RWPE2 (cell line): ENCODE data around the gene GOSR1.
"Not testable (repeated sequence)": the region's sequence is repeated elsewhere in the genome, so short reads cannot be mapped to it uniquely, and the experiment has no call there.

Experiments
- ATAC-seq: fragments of 200-7000 bp; cut with Tn5 transposase; 3 replicates; pipeline ENCODE4 v1.9.1; 2021; ENCODE audit warnings: low read depth
- DNase-seq: peaks from one replicate; pipeline ENCODE4 v3.0.0-alpha.2; 2020; ENCODE audit warnings: low spot score
- H3K27ac ChIP-seq: fragments of 450-650 bp; 2 replicates; pipeline ENCODE4 v1.5.1; 2017; ENCODE audit warnings: mild to moderate bottlenecking; ENCODE audit not compliant: poor library complexity, severe bottlenecking
- H3K27me3 ChIP-seq: fragments of 250-450 bp; sonication (Bioruptor Pico); 2 replicates; pipeline ENCODE4 v1.5.1; 2021; ENCODE audit warnings: mild to moderate bottlenecking, moderate library complexity; ENCODE audit not compliant: insufficient read depth, poor library complexity, severe bottlenecking
- H3K36me3 ChIP-seq: fragments of 250-450 bp; sonication (Bioruptor Pico); 2 replicates; pipeline ENCODE4 v1.5.1; 2020; ENCODE audit warnings: low read depth, mild to moderate bottlenecking, moderate library complexity
- H3K4me1 ChIP-seq: fragments of 250-450 bp; sonication (Bioruptor Pico); 2 replicates; pipeline ENCODE4 v1.5.1; 2021; ENCODE audit warnings: mild to moderate bottlenecking, moderate library complexity; ENCODE audit not compliant: insufficient read depth, poor library complexity, severe bottlenecking
- H3K4me3 ChIP-seq: fragments of 250-450 bp; sonication (Bioruptor Pico); 2 replicates; pipeline ENCODE4 v1.5.1; 2021; ENCODE audit warnings: mild to moderate bottlenecking, moderate library complexity; ENCODE audit not compliant: severe bottlenecking
- H3K9me3 ChIP-seq: fragments of 250-450 bp; sonication (Bioruptor Pico); 2 replicates; pipeline ENCODE4 v1.5.1; 2021; ENCODE audit warnings: mild to moderate bottlenecking, moderate library complexity; ENCODE audit not compliant: severe bottlenecking
- TF ChIP-seq, protein P1 (sequence below): fragments of 450-650 bp; IDR thresholded peaks from one replicate; pipeline ENCODE4 v1.5.1; 2017; ENCODE audit warnings: mild to moderate bottlenecking, moderate library complexity; ENCODE audit not compliant: poor library complexity, severe bottlenecking

GOSR1 gene

DNA sequence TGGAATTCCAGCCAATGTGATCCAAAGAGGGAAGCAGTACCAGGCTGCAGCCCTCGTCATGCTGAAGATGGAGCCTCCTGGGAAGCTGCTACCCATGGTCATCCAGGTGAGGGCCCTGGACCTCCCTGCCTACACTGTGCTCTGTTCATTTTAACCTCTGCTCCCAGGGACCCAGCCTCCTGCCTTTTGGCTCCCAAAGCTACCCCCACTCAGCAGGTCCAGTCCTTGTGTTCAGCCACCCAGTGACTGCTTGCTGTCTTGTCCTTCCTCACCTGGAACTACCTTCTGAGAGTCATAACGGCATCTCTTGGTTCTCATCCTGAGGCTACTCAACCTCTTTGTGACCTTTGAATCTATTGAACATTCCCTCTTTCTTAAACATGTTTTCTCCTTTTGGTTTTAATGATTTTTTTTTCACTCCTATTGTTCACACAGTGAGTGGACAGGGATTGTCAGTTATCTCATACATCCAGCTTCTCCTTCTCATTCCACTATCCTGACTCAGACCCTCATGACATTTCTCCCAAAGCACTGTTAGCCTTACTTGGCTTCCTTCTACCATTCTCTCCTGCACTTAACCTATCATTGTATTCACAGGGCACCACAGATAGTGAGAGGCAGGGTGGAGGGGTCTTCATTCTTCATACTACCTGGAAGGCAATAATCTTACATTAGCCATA, 53.3 kb downstream of the GOSR1 start:
- DNase-seq (no peak), ATAC-seq (no peak)
- TF ChIP-seq, protein P1, sequence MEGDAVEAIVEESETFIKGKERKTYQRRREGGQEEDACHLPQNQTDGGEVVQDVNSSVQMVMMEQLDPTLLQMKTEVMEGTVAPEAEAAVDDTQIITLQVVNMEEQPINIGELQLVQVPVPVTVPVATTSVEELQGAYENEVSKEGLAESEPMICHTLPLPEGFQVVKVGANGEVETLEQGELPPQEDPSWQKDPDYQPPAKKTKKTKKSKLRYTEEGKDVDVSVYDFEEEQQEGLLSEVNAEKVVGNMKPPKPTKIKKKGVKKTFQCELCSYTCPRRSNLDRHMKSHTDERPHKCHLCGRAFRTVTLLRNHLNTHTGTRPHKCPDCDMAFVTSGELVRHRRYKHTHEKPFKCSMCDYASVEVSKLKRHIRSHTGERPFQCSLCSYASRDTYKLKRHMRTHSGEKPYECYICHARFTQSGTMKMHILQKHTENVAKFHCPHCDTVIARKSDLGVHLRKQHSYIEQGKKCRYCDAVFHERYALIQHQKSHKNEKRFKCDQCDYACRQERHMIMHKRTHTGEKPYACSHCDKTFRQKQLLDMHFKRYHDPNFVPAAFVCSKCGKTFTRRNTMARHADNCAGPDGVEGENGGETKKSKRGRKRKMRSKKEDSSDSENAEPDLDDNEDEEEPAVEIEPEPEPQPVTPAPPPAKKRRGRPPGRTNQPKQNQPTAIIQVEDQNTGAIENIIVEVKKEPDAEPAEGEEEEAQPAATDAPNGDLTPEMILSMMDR = no peak
- Histone ChIP-seq H3K4me3 (no peak overlapping the region), H3K27ac (no peak overlapping the region), H3K4me1 (no peaks in the 10 kb centered on the region), H3K27me3 (no peaks in the 10 kb centered on the region), H3K36me3 (no peaks in the 10 kb centered on the region), H3K9me3 (no peaks in the 10 kb centered on the region)

DNA sequence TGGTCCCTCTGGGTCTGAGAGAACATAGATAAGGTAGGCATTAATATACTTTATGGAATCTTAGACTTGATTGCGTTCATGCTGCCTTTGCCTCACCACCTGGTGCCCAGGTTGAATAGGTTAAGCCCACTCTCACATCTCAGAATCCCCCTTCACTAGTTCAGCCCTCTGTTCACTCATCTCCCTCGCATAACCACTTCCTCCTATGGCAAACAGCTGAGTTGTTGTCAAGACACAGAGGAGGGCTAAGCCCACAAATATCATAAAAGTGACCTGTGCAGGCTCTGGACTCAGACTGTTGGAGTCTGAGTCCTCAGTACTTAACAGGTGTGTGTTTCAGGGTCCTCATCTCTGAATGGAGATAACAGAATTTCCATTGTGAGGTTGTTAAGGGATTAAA, 55.7 kb downstream of the GOSR1 start:
- no peaks in the 10 kb centered on the region for H3K4me1 ChIP-seq
- no peaks in the 10 kb centered on the region for H3K36me3 ChIP-seq
- ATAC-seq (no peak), DNase-seq (no peak)
- H3K9me3 ChIP-seq = no peaks in the 10 kb centered on the region
- no peak overlapping the region for H3K4me3 ChIP-seq
- no peak overlapping the region for H3K27ac ChIP-seq
- H3K27me3 ChIP-seq = no peaks in the 10 kb centered on the region
- TF ChIP-seq, protein P1 = no peak

DNA sequence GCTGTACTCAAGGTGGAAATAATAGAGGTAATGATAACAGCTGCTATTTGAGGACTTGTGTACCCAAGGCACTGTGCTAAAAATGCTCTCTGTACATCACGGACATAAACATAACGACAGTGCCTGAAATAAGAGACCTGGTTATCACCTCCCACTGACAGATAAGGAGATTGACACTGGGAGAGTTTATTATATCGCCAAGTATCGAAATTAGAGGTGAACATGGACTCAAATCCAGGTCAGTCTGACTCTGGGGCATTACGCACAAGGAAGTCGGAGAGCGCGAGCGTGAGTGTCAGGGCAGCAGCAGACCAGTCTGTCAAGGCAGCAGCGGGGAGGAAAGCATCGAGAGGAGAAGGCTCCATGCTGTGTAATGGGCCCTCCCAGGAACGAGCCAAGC, 57.1 kb downstream of the GOSR1 start:
- Histone ChIP-seq H3K27ac (no peak overlapping the region), H3K4me1 (no peaks in the 10 kb centered on the region), H3K27me3 (no peaks in the 10 kb centered on the region), H3K4me3 (no peak overlapping the region), H3K9me3 (no peaks in the 10 kb centered on the region), H3K36me3 (no peaks in the 10 kb centered on the region)
- TF ChIP-seq, protein P1 = no peak
- DNase-seq = no peak
- no peak for ATAC-seq

DNA sequence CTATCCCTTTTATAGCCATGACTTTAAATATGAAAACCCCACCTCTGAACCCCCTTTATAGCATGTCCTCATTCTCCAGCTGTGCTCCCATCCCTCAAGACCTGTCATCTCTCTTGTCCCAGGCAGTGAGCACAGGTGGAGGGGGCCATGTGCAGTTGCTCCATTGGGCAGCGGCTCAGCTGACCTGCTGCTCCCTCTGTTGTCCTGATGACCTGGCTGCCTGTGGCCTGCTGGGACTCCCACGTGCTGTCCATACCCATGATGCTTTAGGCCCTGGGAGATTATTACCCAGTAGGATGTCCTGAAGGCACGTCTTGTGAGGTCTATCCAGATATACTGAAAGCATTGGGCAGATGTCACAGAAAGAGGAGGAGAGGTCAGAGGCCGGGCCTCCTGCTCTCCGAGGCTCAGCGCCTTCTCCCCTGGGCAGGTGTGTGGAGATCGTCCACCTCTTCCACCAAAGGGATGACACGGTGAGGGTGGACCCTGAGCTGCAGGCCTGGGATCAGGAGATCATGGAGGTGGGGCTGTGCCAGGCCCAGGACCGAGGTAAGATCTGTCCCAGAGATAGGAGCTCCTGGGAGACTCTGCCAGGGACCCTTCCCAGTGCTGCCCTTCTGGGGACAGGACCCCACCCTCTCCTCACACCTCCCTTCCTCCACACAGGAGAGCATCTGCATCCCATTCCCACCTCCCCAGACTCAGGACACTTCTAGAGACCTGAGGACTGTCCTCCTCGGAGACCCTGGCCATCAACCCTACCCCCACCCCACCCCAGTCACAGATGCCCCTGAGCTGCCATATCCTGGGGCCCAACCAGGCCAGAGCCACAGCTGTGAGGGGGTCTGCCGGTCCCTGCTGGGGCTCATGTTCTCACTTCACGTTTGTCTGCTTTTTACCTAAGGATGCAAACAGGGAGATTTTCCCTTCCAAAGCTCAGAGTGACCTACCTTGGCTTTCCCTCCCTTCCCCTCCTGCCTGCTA, 58.0 kb downstream of the GOSR1 start:
- Histone ChIP-seq H3K4me1 (no peaks in the 10 kb centered on the region), H3K27me3 (no peaks in the 10 kb centered on the region), H3K36me3 (no peaks in the 10 kb centered on the region), H3K27ac (no peak overlapping the region), H3K4me3 (no peak overlapping the region), H3K9me3 (no peaks in the 10 kb centered on the region)
- no peak for DNase-seq
- ATAC-seq = no peak
- TF ChIP-seq, protein P1 = no peak

DNA sequence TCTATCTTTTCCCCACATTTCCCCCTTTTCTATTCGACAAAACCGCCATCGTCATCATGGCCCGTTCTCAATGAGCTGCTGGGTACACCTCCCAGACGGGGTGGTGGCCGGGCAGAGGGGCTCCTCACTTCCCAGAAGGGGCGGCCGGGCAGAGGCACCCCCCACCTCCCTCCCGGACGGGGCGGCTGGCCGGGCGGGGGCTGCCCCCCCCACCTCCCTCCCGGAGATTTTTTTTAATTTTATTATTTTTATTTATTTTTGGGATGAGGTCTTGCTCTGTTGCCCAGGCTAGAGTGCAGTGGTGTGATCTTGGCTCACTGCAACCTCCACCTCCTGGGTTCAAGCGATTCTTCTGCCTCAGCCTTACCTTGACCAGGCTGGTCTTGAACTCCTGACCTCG, 59.6 kb downstream of the GOSR1 start:
- H3K9me3 ChIP-seq, H3K27ac ChIP-seq, H3K36me3 ChIP-seq, H3K4me1 ChIP-seq, H3K4me3 ChIP-seq, DNase-seq, H3K27me3 ChIP-seq, ATAC-seq: not testable (repeated sequence)

DNA sequence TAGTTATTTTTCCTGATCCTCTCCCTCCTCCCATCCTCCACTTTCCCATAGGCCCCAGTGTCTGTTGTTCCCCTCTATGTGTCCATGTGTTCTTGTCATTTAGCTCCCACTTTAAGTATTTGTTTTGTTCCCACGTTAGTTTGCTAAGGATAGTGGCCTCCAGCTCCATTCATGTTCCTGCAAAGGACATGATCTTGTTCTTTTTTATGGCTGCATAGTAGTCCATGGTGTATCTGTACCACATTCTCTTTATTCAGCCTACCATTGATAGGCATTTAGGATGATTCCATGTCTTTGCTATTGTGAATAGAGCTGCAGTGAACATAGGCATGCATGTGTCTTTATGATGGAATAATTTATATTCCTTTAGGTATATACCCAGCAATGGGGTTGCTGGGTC, 60.5 kb downstream of the GOSR1 start:
- not testable (repeated sequence) for ATAC-seq, DNase-seq, H3K27ac ChIP-seq, H3K9me3 ChIP-seq, H3K36me3 ChIP-seq, H3K4me1 ChIP-seq, H3K4me3 ChIP-seq, H3K27me3 ChIP-seq
